ENCODE results near the gene KLKB1. TPM values are rescaled to one million over a fixed set of nuclear protein-coding genes. Genes with fewer than 3 reads are reported as not detected.

The KLKB1 gene
- polyA plus RNA-seq, 1 donor (not counting 4 experiments of a cell fraction or from before 2014, with no cell fraction given), result 0.04 TPM

DNA sequence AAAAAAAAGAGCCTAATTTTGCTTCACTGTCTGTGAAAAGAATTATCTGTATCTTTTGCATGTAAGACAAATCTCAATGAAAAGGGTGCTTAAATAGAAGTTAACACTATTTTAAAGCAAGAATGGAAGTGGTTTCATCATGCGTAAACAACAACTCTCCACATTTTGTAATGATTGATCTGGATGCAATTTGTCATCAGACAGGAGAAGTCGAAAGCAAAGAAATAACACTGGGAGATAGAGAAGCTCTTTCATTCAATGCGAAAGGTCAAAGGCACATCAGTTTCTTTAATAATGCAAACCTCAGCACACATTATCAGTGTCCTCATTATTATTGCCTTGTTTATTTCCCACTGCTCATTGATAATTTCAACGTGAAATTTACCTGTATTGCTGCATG is 8.8 kb downstream of the KLKB1 start:
- Histone ChIP-seq H3K4me1 (ENCODE audit: control insufficient read depth, extremely low read depth, insufficient read depth, low read length) (no peaks in the 10 kb centered on the region), H3K36me3 (ENCODE audit: control insufficient read depth in 2 of 2, extremely low read depth in 1 of 2, insufficient read depth in 2 of 2, low read length in 2 of 2) (no peaks in the 10 kb centered on the region), H3K9ac (ENCODE audit: control insufficient read depth, extremely low read depth, insufficient read depth, low read length) (no peak overlapping the region), H3K79me2 (ENCODE audit: control insufficient read depth, insufficient read depth, low read length) (no peaks in the 10 kb centered on the region), H3K9me3 (ENCODE audit: control insufficient read depth, low read depth, low read length) (no peaks in the 10 kb centered on the region), H3K4me2 (ENCODE audit: control insufficient read depth, extremely low read depth, insufficient read depth, low read depth, low read length) (no peak overlapping the region), H3K4me3 (ENCODE audit: control insufficient read depth in 2 of 3, extremely low read depth in 1 of 3, insufficient read depth in 2 of 3, low read depth in 1 of 3, low read length in 3 of 3) (no peak overlapping the region), H3K9me1 (ENCODE audit: control insufficient read depth, extremely low read depth, insufficient read depth, low read length) (no peaks in the 10 kb centered on the region), H2AFZ (ENCODE audit: control insufficient read depth, low read length) (no peak overlapping the region), H3K27me3 (ENCODE audit: control insufficient read depth, extremely low read depth, insufficient read depth, low read length) (no peaks in the 10 kb centered on the region), H3K27ac (ENCODE audit: control insufficient read depth, insufficient read depth, low read length) (no peak overlapping the region), H4K20me1 (ENCODE audit: control insufficient read depth, extremely low read depth, insufficient read depth, low read length) (no peaks in the 10 kb centered on the region)
- no peak for TF ChIP-seq EZH2 (IDR thresholded peaks at IDR 0.05; ENCODE audit: low read length)
- TF ChIP-seq, protein P1, sequence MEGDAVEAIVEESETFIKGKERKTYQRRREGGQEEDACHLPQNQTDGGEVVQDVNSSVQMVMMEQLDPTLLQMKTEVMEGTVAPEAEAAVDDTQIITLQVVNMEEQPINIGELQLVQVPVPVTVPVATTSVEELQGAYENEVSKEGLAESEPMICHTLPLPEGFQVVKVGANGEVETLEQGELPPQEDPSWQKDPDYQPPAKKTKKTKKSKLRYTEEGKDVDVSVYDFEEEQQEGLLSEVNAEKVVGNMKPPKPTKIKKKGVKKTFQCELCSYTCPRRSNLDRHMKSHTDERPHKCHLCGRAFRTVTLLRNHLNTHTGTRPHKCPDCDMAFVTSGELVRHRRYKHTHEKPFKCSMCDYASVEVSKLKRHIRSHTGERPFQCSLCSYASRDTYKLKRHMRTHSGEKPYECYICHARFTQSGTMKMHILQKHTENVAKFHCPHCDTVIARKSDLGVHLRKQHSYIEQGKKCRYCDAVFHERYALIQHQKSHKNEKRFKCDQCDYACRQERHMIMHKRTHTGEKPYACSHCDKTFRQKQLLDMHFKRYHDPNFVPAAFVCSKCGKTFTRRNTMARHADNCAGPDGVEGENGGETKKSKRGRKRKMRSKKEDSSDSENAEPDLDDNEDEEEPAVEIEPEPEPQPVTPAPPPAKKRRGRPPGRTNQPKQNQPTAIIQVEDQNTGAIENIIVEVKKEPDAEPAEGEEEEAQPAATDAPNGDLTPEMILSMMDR (optimal IDR thresholded peaks at IDR 0.05 in 1 of 3, IDR thresholded peaks at IDR 0.05 in 1 of 3, conservative IDR thresholded peaks at IDR 0.05 in 1 of 3; ENCODE audit: extremely low read depth in 1 of 3, insufficient read depth in 2 of 3, low read length in 3 of 3), result no peak
- DNase-seq (ENCODE audit: low read depth, low spot score) (no peak), FAIRE-seq (no peak)
- dilution Hi-C loops (cut with MboI; ENCODE audit: extremely low pct_ligation_motif_present, low sequenced_read_pairs), result no loop called here

DNA sequence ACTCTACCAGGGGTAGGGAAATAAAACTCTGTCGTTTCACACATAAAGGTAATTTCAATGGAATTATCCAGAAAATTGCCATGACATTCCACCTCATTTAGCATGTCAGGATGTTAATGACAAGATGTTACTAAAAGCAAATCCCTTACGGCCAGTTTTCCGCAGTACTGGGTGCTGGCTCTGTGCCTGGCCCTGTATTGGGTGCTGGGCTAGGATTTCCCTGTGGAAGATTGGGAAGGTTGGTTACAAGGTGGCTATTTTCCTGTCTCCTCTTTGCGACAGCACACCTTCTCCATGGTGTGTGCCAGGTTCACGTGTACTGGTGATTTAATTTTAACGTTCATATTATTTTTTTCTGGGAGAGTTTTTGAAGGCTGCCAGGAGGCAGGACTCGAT is 13.1 kb downstream of the KLKB1 start:
- Histone ChIP-seq H3K27me3 (ENCODE audit: control insufficient read depth, extremely low read depth, insufficient read depth, low read length) (no peaks in the 10 kb centered on the region), H3K9me3 (ENCODE audit: control insufficient read depth, low read depth, low read length) (no peaks in the 10 kb centered on the region), H3K4me2 (ENCODE audit: control insufficient read depth, extremely low read depth, insufficient read depth, low read depth, low read length) (no peak overlapping the region), H2AFZ (ENCODE audit: control insufficient read depth, low read length) (no peak overlapping the region), H3K9me1 (ENCODE audit: control insufficient read depth, extremely low read depth, insufficient read depth, low read length) (no peaks in the 10 kb centered on the region), H4K20me1 (ENCODE audit: control insufficient read depth, extremely low read depth, insufficient read depth, low read length) (no peaks in the 10 kb centered on the region), H3K36me3 (ENCODE audit: control insufficient read depth in 2 of 2, extremely low read depth in 1 of 2, insufficient read depth in 2 of 2, low read length in 2 of 2) (no peaks in the 10 kb centered on the region), H3K27ac (ENCODE audit: control insufficient read depth, insufficient read depth, low read length) (no peak overlapping the region), H3K79me2 (ENCODE audit: control insufficient read depth, insufficient read depth, low read length) (no peaks in the 10 kb centered on the region), H3K9ac (ENCODE audit: control insufficient read depth, extremely low read depth, insufficient read depth, low read length) (no peak overlapping the region), H3K4me1 (ENCODE audit: control insufficient read depth, extremely low read depth, insufficient read depth, low read length) (no peaks in the 10 kb centered on the region), H3K4me3 (ENCODE audit: control insufficient read depth in 2 of 3, extremely low read depth in 1 of 3, insufficient read depth in 2 of 3, low read depth in 1 of 3, low read length in 3 of 3) (no peak overlapping the region)
- no peak for DNase-seq (ENCODE audit: low read depth, low spot score)
- dilution Hi-C loops (cut with MboI; ENCODE audit: extremely low pct_ligation_motif_present, low sequenced_read_pairs), result no loop called here
- TF ChIP-seq EZH2 (IDR thresholded peaks at IDR 0.05; ENCODE audit: low read length), result no peak
- TF ChIP-seq, protein P1 (optimal IDR thresholded peaks at IDR 0.05 in 1 of 3, IDR thresholded peaks at IDR 0.05 in 1 of 3, conservative IDR thresholded peaks at IDR 0.05 in 1 of 3; ENCODE audit: extremely low read depth in 1 of 3, insufficient read depth in 2 of 3, low read length in 3 of 3), result no peak
- no peak for FAIRE-seq
